COLO668 (cell line): ENCODE results near the gene CACNB3.
"Not testable (repeated sequence)": the region's sequence is repeated elsewhere in the genome, so short reads cannot be mapped to it uniquely, and the experiment has no call there.

Experiments used
- DNase-seq: peaks from one replicate; lab custom pipeline; 2025; ENCODE audit not compliant: unreplicated experiment; lab: John Stamatoyannopoulos, UW

Gene CACNB3

DNA sequence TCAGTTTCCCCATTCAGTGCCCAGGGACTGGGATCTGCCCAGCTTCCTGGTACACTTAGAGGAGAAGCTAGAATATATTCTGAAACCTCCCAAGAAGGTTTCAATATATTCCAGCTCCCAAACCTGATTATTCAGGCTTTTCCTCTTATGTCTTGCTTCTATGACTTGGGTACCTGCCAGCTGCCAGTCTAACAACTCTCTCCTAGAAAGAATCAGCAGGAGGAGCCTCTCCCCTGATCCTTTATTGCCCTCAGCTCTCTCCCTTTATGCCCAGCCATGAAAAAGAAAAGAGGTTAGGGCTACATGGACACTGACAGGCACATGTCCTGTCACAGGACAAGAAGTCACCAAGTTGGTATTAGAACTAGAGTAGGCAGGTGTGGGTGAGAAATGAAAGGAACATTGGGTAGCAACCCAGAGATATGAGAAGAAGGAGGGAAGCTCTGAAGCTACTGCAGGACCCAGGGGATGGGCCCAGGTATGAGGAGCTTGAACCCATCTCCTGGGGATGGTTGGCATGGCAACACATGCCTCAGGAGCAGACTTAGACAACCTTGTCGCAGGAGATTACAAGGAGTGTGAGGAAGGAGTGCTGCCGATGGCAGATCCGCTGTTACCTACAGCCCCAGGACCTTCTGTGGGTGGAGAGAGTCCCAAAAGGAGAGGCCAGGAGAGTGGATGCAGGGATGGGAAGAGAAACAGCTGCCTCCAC, 2.0 kb upstream of the CACNB3 start:
- no peak for DNase-seq

GRCh38 chr12:48818831-48819590, 715 bp downstream of the CACNB3 start:
- no peak for DNase-seq

DNA sequence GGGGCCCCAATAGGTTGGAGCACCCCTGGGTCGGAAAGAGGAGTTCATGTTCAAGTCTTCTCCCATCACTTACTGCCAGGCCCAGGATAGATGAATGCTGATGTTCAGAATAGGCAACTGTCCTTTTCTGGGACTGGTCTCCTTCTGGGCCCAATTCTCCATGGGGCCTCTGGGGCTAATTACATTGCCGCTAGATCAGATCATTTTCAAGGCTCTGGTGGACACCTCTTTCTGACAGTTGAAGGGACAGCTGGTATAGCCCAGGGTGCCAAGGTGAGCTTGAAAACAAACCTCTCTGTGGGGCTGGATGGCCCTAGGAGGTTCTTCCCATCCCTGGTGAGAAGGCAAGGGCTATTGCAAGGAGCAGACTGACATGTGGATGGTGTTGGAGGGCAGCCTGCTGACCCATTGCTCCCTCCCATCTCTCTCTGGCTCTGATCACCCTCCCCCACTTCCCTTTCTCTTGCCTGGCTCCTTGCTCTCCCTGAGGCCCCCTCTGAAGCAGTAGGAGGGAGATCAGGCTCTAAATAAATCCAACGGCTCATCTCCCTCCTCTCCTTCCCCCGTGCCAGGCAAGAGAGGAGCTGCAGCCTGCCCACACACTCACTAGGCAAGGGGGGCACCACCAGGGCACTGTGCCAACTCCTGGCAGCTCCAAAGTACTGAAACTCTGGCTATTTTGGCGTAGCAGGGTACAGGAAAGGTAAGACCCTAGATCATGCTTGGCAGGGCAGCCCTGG, 1.9 kb downstream of the CACNB3 start:
- no peak for DNase-seq

DNA sequence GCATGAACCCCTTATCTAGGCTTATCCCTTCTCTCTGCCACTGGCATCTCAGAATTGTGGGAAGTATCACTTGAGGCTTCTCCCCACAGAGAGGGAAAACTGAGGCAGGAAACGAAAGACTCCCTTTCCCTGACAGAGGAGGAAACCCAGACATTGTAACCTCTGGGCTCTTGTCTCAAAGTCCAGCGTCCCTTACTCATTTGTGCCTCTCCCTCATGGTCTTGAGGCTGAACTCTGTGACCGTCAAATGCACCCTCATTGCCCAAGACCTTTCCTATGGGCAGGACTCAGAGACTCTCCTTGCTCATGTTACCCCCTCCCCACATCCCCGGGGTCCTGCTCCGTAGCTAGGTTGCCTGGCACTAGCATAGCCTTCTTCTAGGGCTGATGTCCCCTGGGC, 3.8 kb downstream of the CACNB3 start:
- no peak for DNase-seq

- DNase-seq: no peak
These were observed 4.4 kb downstream of the CACNB3 start for GRCh38 chr12:48822711-48823110.

DNA sequence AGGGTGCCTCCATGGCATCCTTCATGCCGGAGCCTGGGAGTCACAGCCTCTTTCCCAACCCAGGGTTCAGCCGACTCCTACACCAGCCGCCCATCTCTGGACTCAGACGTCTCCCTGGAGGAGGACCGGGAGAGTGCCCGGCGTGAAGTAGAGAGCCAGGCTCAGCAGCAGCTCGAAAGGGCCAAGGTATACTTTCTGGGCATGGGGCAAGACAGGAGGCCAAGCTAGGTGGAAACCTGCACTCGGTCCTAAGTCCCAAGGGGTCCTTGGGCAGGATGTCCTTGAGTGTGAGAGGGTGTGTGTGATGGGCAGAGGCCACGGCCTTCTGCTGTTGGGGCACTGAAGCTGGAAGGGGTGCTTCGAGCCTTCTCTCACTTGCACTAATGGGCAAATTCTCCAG, 5.0 kb downstream of the CACNB3 start:
- no peak for DNase-seq

- DNase-seq: peak; percentile 88
These were observed 5.8 kb downstream of the CACNB3 start for GRCh38 chr12:48824112-48824511.

- DNase-seq: no peak
These were observed 6.6 kb downstream of the CACNB3 start for GRCh38 chr12:48824905-48825304.

DNA sequence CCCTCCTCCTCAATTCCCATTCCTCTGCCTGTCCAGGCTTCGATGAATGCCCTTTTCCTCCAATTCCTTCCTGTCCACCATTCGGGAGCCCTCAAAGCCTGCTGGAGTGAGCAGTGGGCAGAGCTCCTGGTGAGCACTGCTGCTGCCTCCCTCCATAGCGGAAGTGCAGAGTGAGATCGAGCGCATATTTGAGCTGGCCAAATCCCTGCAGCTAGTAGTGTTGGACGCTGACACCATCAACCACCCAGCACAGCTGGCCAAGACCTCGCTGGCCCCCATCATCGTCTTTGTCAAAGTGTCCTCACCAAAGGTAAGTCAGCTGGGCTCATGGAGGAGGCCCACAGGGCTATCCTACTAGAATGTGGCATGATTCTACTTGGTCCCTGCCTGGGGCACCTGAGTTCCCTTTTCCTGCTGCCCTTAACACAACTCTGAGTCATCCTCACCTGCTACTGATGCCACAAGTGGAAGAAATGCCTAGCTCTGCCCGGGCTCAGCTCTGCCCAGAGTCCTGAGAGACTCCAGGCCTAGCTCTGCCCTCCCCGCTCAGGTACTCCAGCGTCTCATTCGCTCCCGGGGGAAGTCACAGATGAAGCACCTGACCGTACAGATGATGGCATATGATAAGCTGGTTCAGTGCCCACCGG, 8.0 kb downstream of the CACNB3 start:
- no peak for DNase-seq

DNA sequence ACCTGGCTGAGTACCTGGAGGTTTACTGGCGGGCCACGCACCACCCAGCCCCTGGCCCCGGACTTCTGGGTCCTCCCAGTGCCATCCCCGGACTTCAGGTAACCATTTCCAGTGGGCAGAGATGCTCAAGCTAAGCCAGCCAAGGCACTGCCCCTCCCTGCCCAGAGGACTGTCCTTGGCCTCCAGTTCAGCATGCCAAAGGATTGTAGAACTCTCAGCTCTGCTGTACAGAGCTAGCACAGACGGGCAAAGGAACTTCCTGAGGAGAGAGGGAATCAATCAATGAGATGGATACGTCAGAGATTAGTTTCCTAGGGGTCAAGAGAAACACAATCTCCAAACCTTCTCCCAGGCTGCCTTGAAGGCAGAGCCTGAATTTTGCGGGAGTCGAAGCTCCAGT, 8.7 kb downstream of the CACNB3 start:
- no peak for DNase-seq

GRCh38 chr12:48827513-48828096, 9.3 kb downstream of the CACNB3 start:
- DNase-seq: no peak

GRCh38 chr12:48828293-48828692, 10.0 kb downstream of the CACNB3 start:
- DNase-seq: no peak

DNA sequence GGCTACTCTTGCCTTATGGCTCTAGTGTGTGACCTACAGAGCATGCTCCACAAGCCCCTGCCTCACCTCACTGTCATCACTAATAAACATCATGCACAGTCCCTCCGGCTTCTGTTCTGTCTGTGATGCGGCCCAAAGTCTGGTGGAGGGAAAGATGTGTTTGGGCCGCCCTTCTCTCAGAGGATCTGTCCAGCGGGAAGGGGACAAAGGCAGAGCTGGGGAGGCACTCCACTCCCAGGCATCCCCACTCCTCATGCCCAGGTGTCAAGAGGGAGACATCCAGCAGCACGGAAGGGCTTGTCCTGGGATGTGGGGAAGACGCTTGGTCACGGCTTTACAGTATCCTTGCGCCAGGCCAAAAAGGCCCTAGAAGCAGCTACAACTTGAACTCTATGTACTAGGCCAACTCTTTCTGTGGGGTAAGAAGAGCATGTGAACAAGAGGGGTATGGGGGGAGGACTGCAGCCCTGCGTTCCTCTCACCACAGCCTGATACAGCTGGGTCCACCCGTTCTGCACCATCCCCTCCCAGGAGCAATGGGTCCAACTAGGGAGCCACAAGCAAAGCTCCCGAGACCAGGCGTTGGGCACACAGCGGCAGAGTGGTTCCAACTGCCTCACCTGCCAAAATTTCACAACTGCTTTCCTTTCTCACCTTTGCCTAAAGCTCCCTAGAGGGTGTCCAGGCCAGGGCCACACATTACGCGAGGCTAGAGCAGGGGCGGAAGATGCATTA, 10.7 kb downstream of the CACNB3 start:
- no peak for DNase-seq

- no peak for DNase-seq
These were observed 13.0 kb downstream of the CACNB3 start for GRCh38 chr12:48831257-48831656.

GRCh38 chr12:48832321-48833060, 14.2 kb downstream of the CACNB3 start:
- DNase-seq: no peak

GRCh38 chr12:48838048-48838447, 19.8 kb downstream of the CACNB3 start:
- DNase-seq: no peak

DNA sequence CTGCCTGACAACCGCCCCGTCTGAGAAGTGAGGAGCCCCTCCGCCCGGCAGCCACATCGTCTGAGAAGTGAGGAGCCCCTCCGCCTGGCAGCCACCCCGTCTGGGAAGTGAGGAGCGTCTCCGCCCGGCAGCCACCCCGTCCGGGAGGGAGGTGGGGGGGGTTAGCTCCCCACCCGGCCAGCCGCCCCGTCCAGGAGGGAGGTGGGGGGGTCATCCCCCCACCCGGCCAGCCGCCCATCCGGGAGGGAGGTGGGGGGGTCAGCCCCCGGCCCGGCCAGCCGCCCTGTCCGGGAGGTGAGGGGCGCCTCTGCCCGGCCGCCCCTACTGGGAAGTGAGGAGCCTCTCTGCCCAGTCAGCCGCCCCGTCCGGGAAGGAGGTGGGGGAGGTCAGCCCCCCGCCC, 23.7 kb downstream of the CACNB3 start:
- DNase-seq: not testable (repeated sequence)

DNA sequence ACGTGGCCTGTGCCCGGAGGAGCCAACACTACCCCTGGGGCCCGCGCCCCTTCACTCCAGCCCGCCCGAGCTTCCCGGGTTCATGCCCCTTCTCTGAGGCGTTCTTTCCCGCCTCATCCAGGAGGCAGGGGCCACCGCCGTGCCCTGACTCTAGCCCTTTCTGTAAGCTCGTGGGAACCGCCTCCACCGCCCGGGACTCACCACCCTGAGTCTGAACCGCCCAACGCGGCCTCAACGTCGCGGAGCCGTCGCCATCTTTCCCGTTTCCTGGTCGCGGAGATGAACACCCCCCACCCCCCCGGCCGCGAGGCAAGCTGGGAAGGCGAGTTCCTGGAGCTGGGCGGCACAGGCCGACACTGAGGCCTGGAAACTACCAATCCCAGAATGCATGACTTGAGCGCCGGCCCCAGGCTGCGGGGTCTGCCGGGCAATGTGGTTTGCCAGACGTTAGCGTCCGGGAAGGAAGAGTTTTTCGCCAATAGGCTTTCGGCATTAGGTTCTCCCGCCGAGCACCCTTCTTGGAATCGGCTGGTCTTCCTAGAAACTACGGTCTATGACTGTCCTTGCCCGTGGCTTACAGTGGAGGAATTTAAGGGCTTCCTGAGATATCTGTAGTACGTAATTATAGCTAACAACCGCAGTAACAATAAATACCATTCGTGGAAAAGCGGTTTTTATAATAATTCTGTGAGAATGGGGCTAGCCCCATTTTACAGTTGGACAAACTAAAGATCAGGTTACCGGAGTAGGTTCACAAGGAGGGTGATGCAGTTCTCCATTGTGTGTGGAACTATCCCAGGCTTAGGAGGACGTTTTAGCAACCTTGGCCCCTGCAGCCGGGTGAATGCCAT, 33.8 kb downstream of the CACNB3 start, which contains the start of gene DDX23:
TSS of gene DDX23 (minus strand) at position 281 of the 851 bp plus-strand sequence. CDS start 6,381 bp downstream, outside the sequence.
- peak; percentile 92 for DNase-seq
